Endothelial cell of umbilical vein (primary cell): ENCODE measurements around the gene SRBD1. TPM values are rescaled to one million over a fixed set of nuclear protein-coding genes. Genes with fewer than 3 reads are reported as not detected.

Experiments
- BruUV-seq: library from RNA; stranded (reverse); fragments of 400-500 nt; replicated peaks from 2 replicates; lab custom pipeline; 2021; lab: Mats Ljungman, UMichigan
- CTCF ChIA-PET: fragments of 300-600, 350-600 bp; sonication (Branson Sonifier 250); formaldehyde crosslinking; loops from one replicate; lab custom pipeline; 2021; ENCODE audit warnings: antibody characterized with exemption, inconsistent platforms; lab: Charles Lee
- POLR2A ChIA-PET: fragments of 300-600, 350-600 bp; sonication (Branson Sonifier 250); formaldehyde crosslinking; loops from one replicate; lab custom pipeline; 2021; ENCODE audit warnings: antibody characterized with exemption, inconsistent platforms; lab: Charles Lee
- DNase-seq: peaks from one replicate; pipeline ENCODE4 v3.0.0-alpha.2; 2011; ENCODE audit warnings: low read depth, low spot score
- FAIRE-seq: peaks from 2 replicates; lab custom pipeline; 2011; peaks lifted over from hg19 to GRCh38; lab: Jason Lieb, UNC
- H2AFZ ChIP-seq: 2 replicates; pipeline ENCODE4 v1.6.0; 2012; ENCODE audit warnings: low read depth, low read length, control low read depth, inconsistent platforms
- H3K27ac ChIP-seq: 2 replicates; pipeline ENCODE4 v1.5.1; 2011; ENCODE audit warnings: low read depth, mild to moderate bottlenecking, control low read depth, low read length, moderate library complexity; ENCODE audit not compliant: insufficient read depth
- H3K27me3 ChIP-seq, 2 experiments: 2 replicates each; pipeline versions ENCODE4 v1.6.0 to v1.6.1; 2011; ENCODE audit warnings: low read length in 2 of 2, mixed read lengths in 1 of 2; ENCODE audit not compliant: control insufficient read depth in 2 of 2, insufficient read depth in 2 of 2
- H3K36me3 ChIP-seq, 2 experiments: 2 replicates in 1 of 2; 3 replicates in 1 of 2; pipeline ENCODE4 v1.5.1; 2011; ENCODE audit warnings: low read length in 2 of 2, mild to moderate bottlenecking in 1 of 2, moderate library complexity in 1 of 2; ENCODE audit not compliant: control insufficient read depth in 2 of 2, insufficient read depth in 2 of 2; ENCODE audit errors: extremely low read depth in 1 of 2
- H3K4me1 ChIP-seq: 3 replicates; pipeline ENCODE4 v1.5.1; 2011; ENCODE audit warnings: mild to moderate bottlenecking, low read length; ENCODE audit not compliant: control insufficient read depth, insufficient read depth; ENCODE audit errors: extremely low read depth
- H3K4me2 ChIP-seq: 2 replicates; pipeline ENCODE4 v1.6.1; 2011; ENCODE audit warnings: low read length, control low read depth, mixed read lengths; ENCODE audit not compliant: insufficient read depth
- H3K4me3 ChIP-seq, 3 experiments: fragments of 200-600 bp in 1 of 3; sonication (generic), shearing (Covaris generic) in 1 of 3; replicated peaks in 1 of 3; 2 replicates each; pipeline ENCODE4 v1.5.1; 2011 to 2016; ENCODE audit warnings: control low read depth in 3 of 3, low read length in 3 of 3, mild to moderate bottlenecking in 2 of 3, inconsistent platforms in 1 of 3, low read depth in 1 of 3, moderate library complexity in 1 of 3; ENCODE audit not compliant: insufficient read depth in 1 of 3
- H3K79me2 ChIP-seq: 2 replicates; pipeline ENCODE4 v1.6.0; 2012; ENCODE audit warnings: low read length, inconsistent platforms; ENCODE audit not compliant: control insufficient read depth, insufficient read depth
- H3K9ac ChIP-seq: replicated peaks from 2 replicates; pipeline ENCODE3; 2011; ENCODE audit warnings: low read length, control low read depth; ENCODE audit not compliant: insufficient read depth; ENCODE audit errors: extremely low read depth
- H3K9me1 ChIP-seq: replicated peaks from 3 replicates; pipeline ENCODE4 v1.6.0; 2011; ENCODE audit warnings: mild to moderate bottlenecking, low read length; ENCODE audit not compliant: control insufficient read depth, insufficient read depth; ENCODE audit errors: extremely low read depth
- H3K9me3 ChIP-seq: replicated peaks from 2 replicates; pipeline ENCODE4 v1.5.1; 2012; ENCODE audit warnings: low read length, inconsistent platforms; ENCODE audit not compliant: control insufficient read depth, insufficient read depth
- H4K20me1 ChIP-seq: replicated peaks from 2 replicates; pipeline ENCODE3; 2011; ENCODE audit warnings: mild to moderate bottlenecking, low read length; ENCODE audit not compliant: control insufficient read depth, insufficient read depth; ENCODE audit errors: extremely low read depth
- EZH2 ChIP-seq: IDR thresholded peaks from 2 replicates; pipeline ENCODE4 v1.6.1; 2012; ENCODE audit warnings: borderline replicate concordance, low read depth, mild to moderate bottlenecking, moderate library complexity, low read length, inconsistent platforms; ENCODE audit not compliant: severe bottlenecking
- FOS ChIP-seq: IDR thresholded peaks from 2 replicates; pipeline ENCODE4 v1.6.1; 2011; ENCODE audit warnings: mild to moderate bottlenecking, low read length, moderate library complexity, borderline replicate concordance; ENCODE audit not compliant: insufficient read depth
- GATA2 ChIP-seq: IDR thresholded peaks from 2 replicates; pipeline ENCODE4 v1.7.0; 2011; ENCODE audit warnings: low read depth, mild to moderate bottlenecking, moderate library complexity, mixed read lengths, low read length; ENCODE audit not compliant: insufficient read length, insufficient read depth
- JUN ChIP-seq: IDR thresholded peaks from 2 replicates; pipeline ENCODE4 v1.6.1; 2011; ENCODE audit warnings: borderline replicate concordance, low read depth; ENCODE audit not compliant: insufficient read length, insufficient read depth
- MYC ChIP-seq: IDR thresholded peaks from one replicate; pipeline ENCODE4 v1.6.1; 2011; ENCODE audit warnings: mild to moderate bottlenecking, low read depth, low read length
- POLR2A ChIP-seq: IDR thresholded peaks from 2 replicates; pipeline ENCODE4 v1.6.1; 2012; ENCODE audit warnings: low read depth, mild to moderate bottlenecking, control low read depth, low read length
- POLR2AphosphoS5 ChIP-seq: IDR thresholded peaks from 2 replicates; pipeline ENCODE4 v1.6.1; 2012; ENCODE audit warnings: low read depth, mild to moderate bottlenecking, control low read depth, low read length, moderate library complexity; ENCODE audit not compliant: insufficient read depth
- dilution Hi-C: fragments of 300-500 bp; cut with MboI; formaldehyde crosslinking; loops from one replicate; pipeline ENCODE4 v1.15.0; 2019; ENCODE audit warnings: low sequenced_read_pairs; ENCODE audit not compliant: extremely low pct_ligation_motif_present
- intact Hi-C: fragments of 100-400 bp; cut with micrococcal nuclease; formaldehyde crosslinking; loops from one replicate; pipeline ENCODE4 v1.10.0; 2022
- polyA plus RNA-seq, 4 experiments: library from polyadenylated mRNA; depleted of rRNA in 3 of 4; stranded (reverse) in 3 of 4; unstranded in 1 of 4; fragments of >200 nt; gene quantifications; 2 replicates each; pipeline versions ENCODE4 v1.2.1 to v1.2.3, GENCODE V29; 2011 to 2012; ENCODE audit warnings: missing spikeins in 1 of 4
- total RNA-seq: library from RNA; stranded (reverse); gene quantifications from 2 replicates; pipeline ENCODE4 v1.2.3, GENCODE V29; 2021
- TF ChIP-seq, protein P1 (sequence below): IDR thresholded peaks from 2 replicates; pipeline ENCODE4 v1.6.1; 2011; ENCODE audit not compliant: insufficient read depth, insufficient read length
- TF ChIP-seq, protein P2 (sequence below), 2 donors: IDR thresholded peaks; 1 replicate in 1 of 2; 2 replicates in 1 of 2; pipeline ENCODE4 v1.5.1; 2011; ENCODE audit warnings: low read length in 2 of 2, mild to moderate bottlenecking in 2 of 2, moderate library complexity in 2 of 2, control low read depth in 1 of 2, inconsistent platforms in 1 of 2, low read depth in 1 of 2; ENCODE audit not compliant: insufficient read depth in 1 of 2; ENCODE audit errors: extremely low read depth in 1 of 2

The SRBD1 gene
- total and polyA plus RNA-seq, 2 donors (not counting 3 experiments of a cell fraction or from before 2014, with no cell fraction given) = 3.7 to 12.5 TPM

DNA sequence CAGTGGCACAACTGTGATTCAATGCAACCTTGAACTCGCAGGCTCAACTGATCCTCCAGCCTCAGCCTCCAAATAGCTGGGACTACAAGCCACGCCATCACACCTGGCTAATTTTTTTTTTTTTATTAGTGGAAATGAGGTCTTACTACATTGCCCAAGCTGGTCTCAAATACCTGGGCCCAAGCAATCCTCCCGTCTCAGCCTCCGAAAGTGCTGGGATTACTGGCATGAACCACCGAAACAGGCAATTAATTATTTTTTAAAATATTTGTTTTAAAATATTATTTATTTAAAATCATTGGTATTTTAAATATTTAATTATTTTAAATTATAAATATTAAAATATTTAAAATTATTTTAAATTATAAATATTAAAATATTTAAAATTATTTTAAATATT lies 24.5 kb downstream of the SRBD1 start:
- intact Hi-C loops = loop anchor here (5.0 kb wide), 1 partner anchor 191 kb away; no protein-coding TSS in a partner anchor
- TF ChIP-seq, protein P1, sequence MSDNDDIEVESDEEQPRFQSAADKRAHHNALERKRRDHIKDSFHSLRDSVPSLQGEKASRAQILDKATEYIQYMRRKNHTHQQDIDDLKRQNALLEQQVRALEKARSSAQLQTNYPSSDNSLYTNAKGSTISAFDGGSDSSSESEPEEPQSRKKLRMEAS = no peak
- TF ChIP-seq EZH2 (no peak), POLR2A (no peak), POLR2AphosphoS5 (no peak), GATA2 (no peak), JUN (no peak), MYC (no peak), FOS (no peak)
- TF ChIP-seq, protein P2, sequence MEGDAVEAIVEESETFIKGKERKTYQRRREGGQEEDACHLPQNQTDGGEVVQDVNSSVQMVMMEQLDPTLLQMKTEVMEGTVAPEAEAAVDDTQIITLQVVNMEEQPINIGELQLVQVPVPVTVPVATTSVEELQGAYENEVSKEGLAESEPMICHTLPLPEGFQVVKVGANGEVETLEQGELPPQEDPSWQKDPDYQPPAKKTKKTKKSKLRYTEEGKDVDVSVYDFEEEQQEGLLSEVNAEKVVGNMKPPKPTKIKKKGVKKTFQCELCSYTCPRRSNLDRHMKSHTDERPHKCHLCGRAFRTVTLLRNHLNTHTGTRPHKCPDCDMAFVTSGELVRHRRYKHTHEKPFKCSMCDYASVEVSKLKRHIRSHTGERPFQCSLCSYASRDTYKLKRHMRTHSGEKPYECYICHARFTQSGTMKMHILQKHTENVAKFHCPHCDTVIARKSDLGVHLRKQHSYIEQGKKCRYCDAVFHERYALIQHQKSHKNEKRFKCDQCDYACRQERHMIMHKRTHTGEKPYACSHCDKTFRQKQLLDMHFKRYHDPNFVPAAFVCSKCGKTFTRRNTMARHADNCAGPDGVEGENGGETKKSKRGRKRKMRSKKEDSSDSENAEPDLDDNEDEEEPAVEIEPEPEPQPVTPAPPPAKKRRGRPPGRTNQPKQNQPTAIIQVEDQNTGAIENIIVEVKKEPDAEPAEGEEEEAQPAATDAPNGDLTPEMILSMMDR (IDR thresholded peaks at IDR 0.05; ENCODE audit: extremely low read depth in 1 of 2, insufficient read depth in 1 of 2, low read depth in 1 of 2, low read length in 2 of 2) = no peak
- no peak overlapping the region for H3K4me2 ChIP-seq
- H3K9ac ChIP-seq = no peak overlapping the region
- H2AFZ ChIP-seq = no peak overlapping the region
- no peaks in the 10 kb centered on the region for H3K36me3 ChIP-seq
- H3K4me3 ChIP-seq = no peak overlapping the region
- no peaks in the 10 kb centered on the region for H4K20me1 ChIP-seq
- FAIRE-seq (no peak), DNase-seq (no peak)
- H3K79me2 ChIP-seq = peaks cover 2% of the 10 kb centered on the region
- no TSS peak for BruUV-seq
- dilution Hi-C loops = no loop called here
- POLR2A ChIA-PET = no interaction called here
- no peak overlapping the region for H3K27ac ChIP-seq
- CTCF ChIA-PET = interaction anchor here (1.0 to 1.7 kb wide), 2 partner anchors 47 to 562 kb away, joined by 3 to 4 read pairs; no protein-coding TSS in a partner anchor
- no peaks in the 10 kb centered on the region for H3K27me3 ChIP-seq
- H3K9me3 ChIP-seq = no peaks in the 10 kb centered on the region
- peaks cover 3% of the 10 kb centered on the region for H3K4me1 ChIP-seq
- H3K9me1 ChIP-seq = no peaks in the 10 kb centered on the region
